Endothelial cell of umbilical vein (primary cell): ENCODE measurements around the gene SCLT1. TPM values are rescaled to one million over a fixed set of nuclear protein-coding genes. Genes with fewer than 3 reads are reported as not detected.

Experiments used
- BruUV-seq: library from RNA; stranded (reverse); fragments of 400-500 nt; replicated peaks from 2 replicates; lab custom pipeline; 2021; lab: Mats Ljungman, UMichigan
- CTCF ChIA-PET: fragments of 300-600, 350-600 bp; sonication (Branson Sonifier 250); formaldehyde crosslinking; loops from one replicate; lab custom pipeline; 2021; ENCODE audit warnings: antibody characterized with exemption, inconsistent platforms; lab: Charles Lee
- POLR2A ChIA-PET: fragments of 300-600, 350-600 bp; sonication (Branson Sonifier 250); formaldehyde crosslinking; loops from one replicate; lab custom pipeline; 2021; ENCODE audit warnings: antibody characterized with exemption, inconsistent platforms; lab: Charles Lee
- DNase-seq: peaks from one replicate; pipeline ENCODE4 v3.0.0-alpha.2; 2011; ENCODE audit warnings: low read depth, low spot score
- FAIRE-seq: peaks from 2 replicates; lab custom pipeline; 2011; peaks lifted over from hg19 to GRCh38; lab: Jason Lieb, UNC
- H2AFZ ChIP-seq: 2 replicates; pipeline ENCODE4 v1.6.0; 2012; ENCODE audit warnings: low read depth, low read length, control low read depth, inconsistent platforms
- H3K27ac ChIP-seq: 2 replicates; pipeline ENCODE4 v1.5.1; 2011; ENCODE audit warnings: low read depth, mild to moderate bottlenecking, control low read depth, low read length, moderate library complexity; ENCODE audit not compliant: insufficient read depth
- H3K27me3 ChIP-seq, 2 experiments: 2 replicates each; pipeline versions ENCODE4 v1.6.0 to v1.6.1; 2011; ENCODE audit warnings: low read length in 2 of 2, mixed read lengths in 1 of 2; ENCODE audit not compliant: control insufficient read depth in 2 of 2, insufficient read depth in 2 of 2
- H3K36me3 ChIP-seq, 2 experiments: 2 replicates in 1 of 2; 3 replicates in 1 of 2; pipeline ENCODE4 v1.5.1; 2011; ENCODE audit warnings: low read length in 2 of 2, mild to moderate bottlenecking in 1 of 2, moderate library complexity in 1 of 2; ENCODE audit not compliant: control insufficient read depth in 2 of 2, insufficient read depth in 2 of 2; ENCODE audit errors: extremely low read depth in 1 of 2
- H3K4me1 ChIP-seq: 3 replicates; pipeline ENCODE4 v1.5.1; 2011; ENCODE audit warnings: mild to moderate bottlenecking, low read length; ENCODE audit not compliant: control insufficient read depth, insufficient read depth; ENCODE audit errors: extremely low read depth
- H3K4me2 ChIP-seq: 2 replicates; pipeline ENCODE4 v1.6.1; 2011; ENCODE audit warnings: low read length, control low read depth, mixed read lengths; ENCODE audit not compliant: insufficient read depth
- H3K4me3 ChIP-seq, 3 experiments: fragments of 200-600 bp in 1 of 3; sonication (generic), shearing (Covaris generic) in 1 of 3; replicated peaks in 1 of 3; 2 replicates each; pipeline ENCODE4 v1.5.1; 2011 to 2016; ENCODE audit warnings: control low read depth in 3 of 3, low read length in 3 of 3, mild to moderate bottlenecking in 2 of 3, inconsistent platforms in 1 of 3, low read depth in 1 of 3, moderate library complexity in 1 of 3; ENCODE audit not compliant: insufficient read depth in 1 of 3
- H3K79me2 ChIP-seq: 2 replicates; pipeline ENCODE4 v1.6.0; 2012; ENCODE audit warnings: low read length, inconsistent platforms; ENCODE audit not compliant: control insufficient read depth, insufficient read depth
- H3K9ac ChIP-seq: replicated peaks from 2 replicates; pipeline ENCODE3; 2011; ENCODE audit warnings: low read length, control low read depth; ENCODE audit not compliant: insufficient read depth; ENCODE audit errors: extremely low read depth
- H3K9me1 ChIP-seq: replicated peaks from 3 replicates; pipeline ENCODE4 v1.6.0; 2011; ENCODE audit warnings: mild to moderate bottlenecking, low read length; ENCODE audit not compliant: control insufficient read depth, insufficient read depth; ENCODE audit errors: extremely low read depth
- H3K9me3 ChIP-seq: replicated peaks from 2 replicates; pipeline ENCODE4 v1.5.1; 2012; ENCODE audit warnings: low read length, inconsistent platforms; ENCODE audit not compliant: control insufficient read depth, insufficient read depth
- H4K20me1 ChIP-seq: replicated peaks from 2 replicates; pipeline ENCODE3; 2011; ENCODE audit warnings: mild to moderate bottlenecking, low read length; ENCODE audit not compliant: control insufficient read depth, insufficient read depth; ENCODE audit errors: extremely low read depth
- EZH2 ChIP-seq: IDR thresholded peaks from 2 replicates; pipeline ENCODE4 v1.6.1; 2012; ENCODE audit warnings: borderline replicate concordance, low read depth, mild to moderate bottlenecking, moderate library complexity, low read length, inconsistent platforms; ENCODE audit not compliant: severe bottlenecking
- FOS ChIP-seq: IDR thresholded peaks from 2 replicates; pipeline ENCODE4 v1.6.1; 2011; ENCODE audit warnings: mild to moderate bottlenecking, low read length, moderate library complexity, borderline replicate concordance; ENCODE audit not compliant: insufficient read depth
- GATA2 ChIP-seq: IDR thresholded peaks from 2 replicates; pipeline ENCODE4 v1.7.0; 2011; ENCODE audit warnings: low read depth, mild to moderate bottlenecking, moderate library complexity, mixed read lengths, low read length; ENCODE audit not compliant: insufficient read length, insufficient read depth
- MYC ChIP-seq: IDR thresholded peaks from one replicate; pipeline ENCODE4 v1.6.1; 2011; ENCODE audit warnings: mild to moderate bottlenecking, low read depth, low read length
- POLR2A ChIP-seq: IDR thresholded peaks from 2 replicates; pipeline ENCODE4 v1.6.1; 2012; ENCODE audit warnings: low read depth, mild to moderate bottlenecking, control low read depth, low read length
- dilution Hi-C: fragments of 300-500 bp; cut with MboI; formaldehyde crosslinking; loops from one replicate; pipeline ENCODE4 v1.15.0; 2019; ENCODE audit warnings: low sequenced_read_pairs; ENCODE audit not compliant: extremely low pct_ligation_motif_present
- intact Hi-C: fragments of 100-400 bp; cut with micrococcal nuclease; formaldehyde crosslinking; loops from one replicate; pipeline ENCODE4 v1.10.0; 2022
- polyA plus RNA-seq, 4 experiments: library from polyadenylated mRNA; depleted of rRNA in 3 of 4; stranded (reverse) in 3 of 4; unstranded in 1 of 4; fragments of >200 nt; gene quantifications; 2 replicates each; pipeline versions ENCODE4 v1.2.1 to v1.2.3, GENCODE V29; 2011 to 2012; ENCODE audit warnings: missing spikeins in 1 of 4
- total RNA-seq: library from RNA; stranded (reverse); gene quantifications from 2 replicates; pipeline ENCODE4 v1.2.3, GENCODE V29; 2021
- TF ChIP-seq, protein P1 (sequence below), 2 donors: IDR thresholded peaks; 1 replicate in 1 of 2; 2 replicates in 1 of 2; pipeline ENCODE4 v1.5.1; 2011; ENCODE audit warnings: low read length in 2 of 2, mild to moderate bottlenecking in 2 of 2, moderate library complexity in 2 of 2, control low read depth in 1 of 2, inconsistent platforms in 1 of 2, low read depth in 1 of 2; ENCODE audit not compliant: insufficient read depth in 1 of 2; ENCODE audit errors: extremely low read depth in 1 of 2

The SCLT1 gene
- total and polyA plus RNA-seq, 2 donors (not counting 3 experiments of a cell fraction or from before 2014, with no cell fraction given) = 3.2 to 14.0 TPM

DNA sequence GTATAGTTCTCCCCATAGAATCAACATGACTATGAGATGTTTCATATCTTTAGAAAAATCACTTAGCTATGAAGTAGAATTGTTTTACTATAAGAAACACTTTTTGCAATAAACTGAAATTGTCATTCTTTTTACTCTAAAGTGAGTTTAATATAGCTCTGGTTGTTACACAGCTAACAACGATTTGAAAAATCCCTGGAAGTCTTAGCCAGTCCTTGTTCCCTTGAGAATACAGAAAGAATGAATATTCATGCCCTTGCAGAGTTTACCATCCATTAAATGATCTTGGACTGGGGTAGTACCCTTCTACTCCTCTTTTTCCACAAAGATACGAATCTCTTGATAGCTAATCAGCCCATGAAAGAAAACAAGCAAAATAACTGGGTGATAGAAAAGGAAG, 142.0 kb downstream of the SCLT1 start:
- TF ChIP-seq GATA2 (no peak), FOS (no peak), EZH2 (no peak), POLR2A (no peak), MYC (no peak)
- TF ChIP-seq, protein P1, sequence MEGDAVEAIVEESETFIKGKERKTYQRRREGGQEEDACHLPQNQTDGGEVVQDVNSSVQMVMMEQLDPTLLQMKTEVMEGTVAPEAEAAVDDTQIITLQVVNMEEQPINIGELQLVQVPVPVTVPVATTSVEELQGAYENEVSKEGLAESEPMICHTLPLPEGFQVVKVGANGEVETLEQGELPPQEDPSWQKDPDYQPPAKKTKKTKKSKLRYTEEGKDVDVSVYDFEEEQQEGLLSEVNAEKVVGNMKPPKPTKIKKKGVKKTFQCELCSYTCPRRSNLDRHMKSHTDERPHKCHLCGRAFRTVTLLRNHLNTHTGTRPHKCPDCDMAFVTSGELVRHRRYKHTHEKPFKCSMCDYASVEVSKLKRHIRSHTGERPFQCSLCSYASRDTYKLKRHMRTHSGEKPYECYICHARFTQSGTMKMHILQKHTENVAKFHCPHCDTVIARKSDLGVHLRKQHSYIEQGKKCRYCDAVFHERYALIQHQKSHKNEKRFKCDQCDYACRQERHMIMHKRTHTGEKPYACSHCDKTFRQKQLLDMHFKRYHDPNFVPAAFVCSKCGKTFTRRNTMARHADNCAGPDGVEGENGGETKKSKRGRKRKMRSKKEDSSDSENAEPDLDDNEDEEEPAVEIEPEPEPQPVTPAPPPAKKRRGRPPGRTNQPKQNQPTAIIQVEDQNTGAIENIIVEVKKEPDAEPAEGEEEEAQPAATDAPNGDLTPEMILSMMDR (IDR thresholded peaks at IDR 0.05; ENCODE audit: extremely low read depth in 1 of 2, insufficient read depth in 1 of 2, low read depth in 1 of 2, low read length in 2 of 2) = no peak
- no TSS peak for BruUV-seq
- no peaks in the 10 kb centered on the region for H3K9me3 ChIP-seq
- no peak overlapping the region for H3K9ac ChIP-seq
- intact Hi-C loops (loop anchor here (2.0 kb wide), 1 partner anchor 141 kb away; the partner anchor contains the start of gene SCLT1), dilution Hi-C loops (no loop called here)
- no peak overlapping the region for H3K4me3 ChIP-seq
- CTCF ChIA-PET = interaction anchor here (1.2 kb wide), 1 partner anchor 8 kb away, joined by 3 read pairs; no protein-coding TSS in a partner anchor
- DNase-seq = no peak
- H3K27me3 ChIP-seq = no peaks in the 10 kb centered on the region
- peaks cover 14% of the 10 kb centered on the region for H3K4me1 ChIP-seq
- no peaks in the 10 kb centered on the region for H3K36me3 ChIP-seq
- no peaks in the 10 kb centered on the region for H3K9me1 ChIP-seq
- no peak overlapping the region for H2AFZ ChIP-seq
- no peak overlapping the region for H3K27ac ChIP-seq
- FAIRE-seq = no peak
- H3K4me2 ChIP-seq = no peak overlapping the region
- H4K20me1 ChIP-seq = no peaks in the 10 kb centered on the region
- POLR2A ChIA-PET = interaction anchor here (0.6 kb wide), 1 partner anchor 15 kb away, joined by 5 read pairs; no protein-coding TSS in a partner anchor
- H3K79me2 ChIP-seq = no peaks in the 10 kb centered on the region
